ENCODE results near the gene WDR7.

The WDR7 gene

GRCh38 chr18:57051657-57052044, 400.5 kb downstream of the WDR7 start:
- no peak overlapping the region for H3K4me3 ChIP-seq (replicated peaks; ENCODE audit: low read depth, low read length)
- TF ChIP-seq CTCF (IDR thresholded peaks at IDR 0.05; ENCODE audit: low read length, missing control alignments) = no peak
- DNase-seq (ENCODE audit: low read depth) = no peak

- TF ChIP-seq CTCF (IDR thresholded peaks at IDR 0.05; ENCODE audit: low read length, missing control alignments) = no peak
- no peak for DNase-seq (ENCODE audit: low read depth)
- no peak overlapping the region for H3K4me3 ChIP-seq (replicated peaks; ENCODE audit: low read depth, low read length)
Measured at GRCh38 chr18:57052173-57052572, 401.0 kb downstream of the WDR7 start.

GRCh38 chr18:57052759-57053158, 401.6 kb downstream of the WDR7 start:
- no peak for DNase-seq (ENCODE audit: low read depth)
- no peak overlapping the region for H3K4me3 ChIP-seq (replicated peaks; ENCODE audit: low read depth, low read length)
- TF ChIP-seq CTCF (IDR thresholded peaks at IDR 0.05; ENCODE audit: low read length, missing control alignments) = no peak

GRCh38 chr18:57054891-57055290, 403.7 kb downstream of the WDR7 start:
- H3K4me3 ChIP-seq (replicated peaks; ENCODE audit: low read depth, low read length) = no peak overlapping the region
- no peak for TF ChIP-seq CTCF (IDR thresholded peaks at IDR 0.05; ENCODE audit: low read length, missing control alignments)
- no peak for DNase-seq (ENCODE audit: low read depth)

- H3K4me3 ChIP-seq (replicated peaks; ENCODE audit: low read depth, low read length) = no peak overlapping the region
- no peak for DNase-seq (ENCODE audit: low read depth)
- TF ChIP-seq CTCF (IDR thresholded peaks at IDR 0.05; ENCODE audit: low read length, missing control alignments) = no peak
Measured at GRCh38 chr18:57057890-57058289, 406.7 kb downstream of the WDR7 start.

- DNase-seq (ENCODE audit: low read depth) = no peak
- no peak for TF ChIP-seq CTCF (IDR thresholded peaks at IDR 0.05; ENCODE audit: low read length, missing control alignments)
- no peak overlapping the region for H3K4me3 ChIP-seq (replicated peaks; ENCODE audit: low read depth, low read length)
Measured at GRCh38 chr18:57058734-57059133, 407.6 kb downstream of the WDR7 start.

- no peak overlapping the region for H3K4me3 ChIP-seq (replicated peaks; ENCODE audit: low read depth, low read length)
- no peak for DNase-seq (ENCODE audit: low read depth)
- TF ChIP-seq CTCF (IDR thresholded peaks at IDR 0.05; ENCODE audit: low read length, missing control alignments) = no peak
Measured at GRCh38 chr18:57059366-57059765, 408.2 kb downstream of the WDR7 start.

Measured in fibroblast of pulmonary artery (primary cell).